ENCODE data around the gene TRMO.

The TRMO gene

GRCh38 chr9:97921959-97922724 is at the start of gene TRMO:
Gene TRMO (minus strand): TSS chr9:97922500. CDS start chr9:97922493, 7 bp downstream.
- Histone ChIP-seq H3K4me3 (ENCODE audit: low read depth, low read length) (peak within 1 kb of the TSS; percentile 83), H3K9me3 (ENCODE audit: control insufficient read depth, insufficient read depth, low read depth, low read length) (no peaks in the 10 kb centered on the region)
- TF ChIP-seq ZBTB7A (tag by site-specific recombination; IDR thresholded peaks at IDR 0.05; ENCODE audit: low read depth) (0 out of 2 replicates have a peak, but pooled peaks have one; percentile 49), ZFHX2 (tag by site-specific recombination; conservative IDR thresholded peaks at IDR 0.05) (0 out of 2 replicates have a peak, but pooled peaks have one; percentile 33), AEBP2 (tag by site-specific recombination; IDR thresholded peaks at IDR 0.05; ENCODE audit: borderline replicate concordance) (no peak), ZNF530 (tag by site-specific recombination; IDR thresholded peaks at IDR 0.05; ENCODE audit: low read depth) (no peak), ZBTB48 (tag by site-specific recombination; IDR thresholded peaks at IDR 0.05) (peak; percentile 34; the same call in 1 of the 2 replicates), YY2 (tag by site-specific recombination; IDR thresholded peaks at IDR 0.05) (peak; percentile 92), WT1 (tag by site-specific recombination; IDR thresholded peaks at IDR 0.05) (peak; percentile 66), ZNF133 (tag by site-specific recombination; IDR thresholded peaks at IDR 0.05) (no peak), ZNF24 (tag by site-specific recombination; IDR thresholded peaks at IDR 0.05) (peak; percentile 99), ZNF654 (tag by site-specific recombination; IDR thresholded peaks at IDR 0.05; ENCODE audit: low read depth) (peak; percentile 31; the same call in 1 of the 2 replicates), GLIS1 (tag by site-specific recombination; IDR thresholded peaks at IDR 0.05) (peak; percentile 71), CTCF (tag by site-specific recombination; IDR thresholded peaks at IDR 0.05) (peak; percentile 96), ZNF449 (tag by site-specific recombination; IDR thresholded peaks at IDR 0.05) (peak; percentile 52; the same call in 1 of the 2 replicates), ZNF214 (tag by site-specific recombination; IDR thresholded peaks at IDR 0.05; ENCODE audit: borderline replicate concordance) (no peak), BCL11B (tag by site-specific recombination; IDR thresholded peaks at IDR 0.05; ENCODE audit: low read depth) (0 out of 2 replicates have a peak, but pooled peaks have one; percentile 20), ZNF558 (tag by site-specific recombination; IDR thresholded peaks at IDR 0.05) (0 out of 2 replicates have a peak, but pooled peaks have one; percentile 50), ZNF639 (tag by site-specific recombination; IDR thresholded peaks at IDR 0.05) (peak; percentile 98), SCRT1 (tag by site-specific recombination; IDR thresholded peaks at IDR 0.05; ENCODE audit: borderline replicate concordance) (peak; percentile 95), OSR2 (tag by site-specific recombination; IDR thresholded peaks at IDR 0.05) (peak; percentile 75), ZNF658 (tag by site-specific recombination; IDR thresholded peaks at IDR 0.05) (peak; percentile 94; the same call in 1 of the 2 replicates), PRDM6 (tag by site-specific recombination; IDR thresholded peaks at IDR 0.05) (peak; percentile 48; the same call in 1 of the 2 replicates), FEZF1 (tag by site-specific recombination; IDR thresholded peaks at IDR 0.05) (peak; percentile 56), KLF8 (tag by site-specific recombination; IDR thresholded peaks at IDR 0.05) (peak; percentile 92), ZNF843 (tag by site-specific recombination; IDR thresholded peaks at IDR 0.05) (peak; percentile 93), ZNF624 (tag by site-specific recombination; IDR thresholded peaks at IDR 0.05) (no peak), PRDM4 (tag by site-specific recombination; IDR thresholded peaks at IDR 0.05) (peak; percentile 81), ZNF548 (tag by site-specific recombination; IDR thresholded peaks at IDR 0.05) (no peak)

More at GRCh38 chr9:97921959-97922724, at the start of gene TRMO:
- ChIA-PET POLR2A (interaction anchor here (0.5 to 2.2 kb wide), 22 partner anchors 13 to 879 kb away, joined by 3 to 13 read pairs (median 3); partner anchors contain the start of genes ANP32B, NANS, NCBP1 and TBC1D2), CTCF (interaction anchor here (0.6 to 4.1 kb wide), 43 partner anchors 12 to 1065 kb away, joined by 3 to 34 read pairs (median 4); partner anchors contain the start of gene XPA)
- Histone ChIP-seq H3K36me3 (ENCODE audit: control insufficient read depth in 2 of 2, insufficient read depth in 1 of 2, low read length in 2 of 2) (no peaks in the 10 kb centered on the region), H3K27ac (ENCODE audit: extremely low read depth, low read depth, low read length) (peak within 1 kb of the TSS; percentile 27), H3K4me1 (ENCODE audit: control insufficient read depth, insufficient read depth, low read length) (no peaks in the 10 kb centered on the region)

Data from HEK293 (cell line).